LNCaP clone FGC (cell line): ENCODE results near the gene ZBTB43.

Experiments used
- DNase-seq: peaks from one replicate; pipeline ENCODE4 v3.0.0-alpha.2; 2011; ENCODE audit warnings: low read depth
- H3K4me3 ChIP-seq: 2 replicates; pipeline ENCODE4 v1.5.1; 2011; ENCODE audit warnings: mild to moderate bottlenecking, low read depth, low read length, control low read depth
- TF ChIP-seq, protein P1 (sequence below): IDR thresholded peaks from 2 replicates; pipeline ENCODE4 v1.5.1; 2012; ENCODE audit warnings: mild to moderate bottlenecking; ENCODE audit not compliant: control insufficient read depth, insufficient read depth; ENCODE audit errors: extremely low read depth

Gene ZBTB43

DNA sequence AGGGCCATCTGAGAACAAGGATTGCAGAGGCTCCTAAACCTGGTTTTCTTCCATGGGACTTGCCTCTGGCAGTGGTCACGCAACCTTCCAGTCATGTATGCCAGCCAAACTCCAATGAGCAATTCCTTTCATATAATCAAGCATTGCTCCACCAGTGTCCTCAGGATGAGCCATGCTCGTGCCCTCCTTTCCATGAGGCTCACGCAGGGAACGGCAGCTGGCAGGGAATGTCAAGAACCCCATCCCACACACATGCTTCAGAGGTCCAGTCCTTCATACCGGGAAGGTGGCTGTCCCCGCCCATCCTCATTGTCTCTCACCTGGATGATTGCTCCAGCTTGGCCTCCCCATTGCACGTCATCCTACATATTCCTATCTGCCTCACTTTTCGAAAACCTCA, 42.2 kb downstream of the ZBTB43 start:
- TF ChIP-seq, protein P1, sequence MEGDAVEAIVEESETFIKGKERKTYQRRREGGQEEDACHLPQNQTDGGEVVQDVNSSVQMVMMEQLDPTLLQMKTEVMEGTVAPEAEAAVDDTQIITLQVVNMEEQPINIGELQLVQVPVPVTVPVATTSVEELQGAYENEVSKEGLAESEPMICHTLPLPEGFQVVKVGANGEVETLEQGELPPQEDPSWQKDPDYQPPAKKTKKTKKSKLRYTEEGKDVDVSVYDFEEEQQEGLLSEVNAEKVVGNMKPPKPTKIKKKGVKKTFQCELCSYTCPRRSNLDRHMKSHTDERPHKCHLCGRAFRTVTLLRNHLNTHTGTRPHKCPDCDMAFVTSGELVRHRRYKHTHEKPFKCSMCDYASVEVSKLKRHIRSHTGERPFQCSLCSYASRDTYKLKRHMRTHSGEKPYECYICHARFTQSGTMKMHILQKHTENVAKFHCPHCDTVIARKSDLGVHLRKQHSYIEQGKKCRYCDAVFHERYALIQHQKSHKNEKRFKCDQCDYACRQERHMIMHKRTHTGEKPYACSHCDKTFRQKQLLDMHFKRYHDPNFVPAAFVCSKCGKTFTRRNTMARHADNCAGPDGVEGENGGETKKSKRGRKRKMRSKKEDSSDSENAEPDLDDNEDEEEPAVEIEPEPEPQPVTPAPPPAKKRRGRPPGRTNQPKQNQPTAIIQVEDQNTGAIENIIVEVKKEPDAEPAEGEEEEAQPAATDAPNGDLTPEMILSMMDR = no peak
- no peak overlapping the region for H3K4me3 ChIP-seq
- no peak for DNase-seq

DNA sequence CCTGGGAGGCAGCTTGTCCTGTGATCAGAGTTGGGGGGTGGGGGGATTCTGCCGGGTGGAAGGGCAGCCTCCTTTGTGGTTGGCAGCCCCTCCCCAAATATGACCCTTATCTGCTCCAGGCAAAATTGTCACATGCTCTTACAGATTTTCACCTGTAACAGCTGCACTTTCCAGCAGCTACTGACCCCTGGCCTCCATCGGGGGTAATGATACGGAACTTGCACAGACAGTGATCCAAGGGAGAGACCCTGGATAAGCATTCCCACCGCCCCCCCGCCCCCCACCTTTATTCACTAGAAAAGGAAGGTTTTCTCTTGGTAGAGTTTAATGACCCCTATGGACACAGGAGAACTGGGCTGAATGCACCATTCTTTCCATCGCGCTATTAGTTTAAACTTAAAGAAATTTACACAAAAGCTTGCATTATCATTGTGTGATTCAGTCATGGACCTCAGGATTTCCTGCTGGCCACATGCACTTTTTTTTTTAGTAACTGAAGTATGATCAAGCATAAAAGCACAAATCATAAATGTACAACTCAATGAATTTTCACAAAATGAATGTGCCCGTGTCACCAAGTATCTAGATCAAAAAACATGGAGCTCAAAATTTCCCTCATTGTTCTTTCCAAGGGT, 44.9 kb downstream of the ZBTB43 start:
- no peak for DNase-seq
- TF ChIP-seq, protein P1 = no peak
- H3K4me3 ChIP-seq = no peak overlapping the region

DNA sequence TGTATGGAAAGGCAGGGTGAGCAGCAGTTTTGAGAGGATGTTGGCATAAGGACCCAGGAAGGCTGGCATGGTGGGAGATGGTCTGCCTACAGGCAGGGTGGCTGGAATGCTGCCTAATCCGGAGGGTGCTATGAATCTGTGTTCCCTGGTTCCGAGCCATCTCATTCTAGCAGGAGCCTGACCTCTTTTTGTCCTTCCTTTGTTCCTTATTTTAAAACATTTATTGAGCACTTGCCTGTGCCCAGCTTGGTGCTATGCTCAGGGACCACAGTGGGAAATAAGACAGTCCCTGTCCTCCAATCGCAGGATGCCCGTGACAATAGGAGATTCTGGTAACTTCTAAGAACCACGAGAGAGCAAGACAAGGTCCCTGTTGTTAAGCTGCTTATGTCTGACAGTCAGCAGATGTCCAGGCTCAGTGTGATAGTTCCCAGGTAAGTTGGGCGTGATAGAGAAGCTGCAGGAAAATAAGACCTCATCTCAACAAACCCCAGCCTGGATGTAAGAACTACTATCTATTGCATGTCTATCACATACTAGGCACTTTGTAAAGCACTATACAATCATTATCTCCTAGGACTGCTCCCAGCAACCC, 46.5 kb downstream of the ZBTB43 start:
- TF ChIP-seq, protein P1 = no peak
- no peak for DNase-seq
- no peak overlapping the region for H3K4me3 ChIP-seq

DNA sequence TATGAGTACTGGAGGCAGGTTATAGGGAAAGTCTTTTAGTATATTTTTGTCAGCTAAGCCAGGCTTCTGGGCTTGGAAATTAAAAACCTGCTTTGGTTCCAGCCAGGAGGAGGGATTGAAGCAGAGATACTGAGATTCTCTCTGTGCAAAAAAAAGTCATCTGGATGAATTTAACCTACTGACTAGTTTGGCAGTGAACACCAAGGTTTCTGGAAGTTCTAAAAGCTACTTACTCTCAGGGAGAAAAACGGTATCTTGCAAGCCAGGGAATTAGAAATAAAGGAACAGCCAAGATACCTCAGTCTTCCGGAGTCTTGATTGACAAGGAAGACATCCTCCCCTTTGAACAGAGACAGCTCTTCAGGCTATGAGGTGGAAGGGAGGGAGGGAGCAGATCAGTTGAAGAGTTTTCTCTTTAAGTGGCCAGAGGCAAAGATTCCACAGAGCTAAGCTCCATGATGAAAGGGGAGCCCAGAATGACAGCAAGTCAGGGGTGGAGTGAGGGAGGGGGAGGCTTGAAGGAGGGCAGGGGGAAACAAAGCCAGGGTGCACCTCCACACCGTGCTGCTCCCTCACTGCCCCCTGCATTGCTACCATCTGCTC, 47.3 kb downstream of the ZBTB43 start:
- no peak for DNase-seq
- TF ChIP-seq, protein P1 = no peak
- H3K4me3 ChIP-seq = no peak overlapping the region

DNA sequence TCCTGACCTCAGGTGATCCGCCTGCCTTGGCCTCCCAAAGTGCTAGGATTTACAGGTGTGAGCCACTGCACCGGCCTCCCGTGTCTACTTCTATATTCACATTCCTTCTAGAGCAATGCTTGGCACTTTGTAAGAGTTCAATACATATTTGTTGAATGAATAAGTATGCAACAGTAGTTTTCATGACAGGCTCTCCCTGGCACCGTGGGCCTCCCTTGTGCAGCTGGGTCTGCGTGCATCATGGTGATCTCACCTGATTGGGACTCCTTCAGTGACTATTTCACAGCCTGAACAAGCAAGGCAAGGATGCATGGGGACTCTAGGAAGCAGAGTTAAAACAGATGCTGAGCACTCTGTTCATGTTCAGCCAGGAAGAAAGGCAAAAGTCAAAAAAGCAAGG, 48.8 kb downstream of the ZBTB43 start:
- no peak for DNase-seq
- no peak overlapping the region for H3K4me3 ChIP-seq

DNA sequence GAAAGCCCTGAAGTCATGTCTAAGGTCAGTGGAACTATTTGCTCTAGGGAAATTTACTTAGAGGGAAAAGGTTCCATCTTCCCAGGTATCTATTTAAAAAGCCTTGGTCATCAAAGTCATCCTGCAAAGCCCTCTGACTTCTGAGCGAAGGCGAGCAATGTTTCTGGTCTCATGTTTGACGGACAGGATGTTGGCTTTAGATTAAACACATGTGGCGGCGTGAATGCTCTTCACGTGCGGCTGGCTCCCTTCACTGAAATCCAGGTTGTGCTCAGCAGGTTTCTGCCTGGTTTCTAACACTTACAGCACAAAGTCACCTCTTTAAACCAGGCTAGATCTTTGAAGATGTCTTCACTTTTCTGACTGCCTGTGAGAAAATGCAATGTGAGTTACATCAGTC, 49.9 kb downstream of the ZBTB43 start:
- TF ChIP-seq, protein P1 = no peak
- DNase-seq = no peak
- H3K4me3 ChIP-seq = no peak overlapping the region

More for the DNA sequence above, 48.8 kb downstream of the ZBTB43 start:
- TF ChIP-seq, protein P1 = no peak
